Activated CD4-positive, alpha-beta T cell treated with anti-CD3 and anti-CD28 coated beads, Interleukin-2, amount 50 U/mL, for 1 hour (primary cell): ENCODE data around the gene MTG1.

ENCODE experiments used
- DNase-seq: peaks from one replicate; pipeline ENCODE4 v3.0.0-alpha.2; 2020

MTG1 gene

GRCh38 chr10:133471300-133472109 lies 77.5 kb downstream of the MTG1 start:
- DNase-seq: no peak
